Vagina (tissue), 2 donors: ENCODE measurements around the gene RIPOR3.

Source experiments
- POLR2A ChIP-seq, 2 donors: fragments of 450-650 bp; IDR thresholded peaks; one replicate each; pipeline ENCODE4 v1.6.1; 2017; ENCODE audit warnings: antibody characterized with exemption in 2 of 2, mild to moderate bottlenecking in 2 of 2, moderate library complexity in 2 of 2
- POLR2AphosphoS5 ChIP-seq, 2 donors: sonication (generic); formaldehyde crosslinking; IDR thresholded peaks; one replicate each; pipeline ENCODE4 v1.9.0; 2017; ENCODE audit warnings: antibody characterized with exemption in 2 of 2, mild to moderate bottlenecking in 2 of 2, low read depth in 1 of 2; ENCODE audit not compliant: insufficient read depth in 1 of 2
- TF ChIP-seq, protein P1 (sequence below), 3 experiments: fragments of 450-650 bp in 2 of 3; fragments of 200-600 bp in 1 of 3; sonication (generic) in 1 of 3; IDR thresholded peaks; one replicate each; pipeline ENCODE4 v1.5.1; 2017 to 2019; ENCODE audit warnings: antibody characterized with exemption in 3 of 3, mild to moderate bottlenecking in 2 of 3, moderate library complexity in 2 of 3

DNA sequence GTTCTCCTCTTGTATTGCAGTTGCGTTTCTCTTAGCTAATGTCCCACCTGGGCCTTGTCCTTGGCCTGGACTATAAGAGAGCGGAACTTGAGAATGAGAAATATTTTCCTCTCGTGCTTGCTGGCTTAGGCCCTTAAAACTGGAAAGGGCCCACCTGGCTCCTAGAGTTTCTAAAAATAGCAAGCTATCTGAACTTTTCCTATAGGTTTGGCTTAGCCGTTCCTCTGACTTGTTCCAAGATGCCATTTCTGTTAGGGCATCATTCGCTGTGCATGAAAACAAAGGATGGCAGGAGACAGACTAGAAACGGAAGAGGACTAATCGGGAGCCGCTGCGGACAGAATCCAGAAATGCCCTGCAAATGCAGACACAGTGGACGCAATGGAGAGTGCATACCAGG, 4.5 kb downstream of the RIPOR3 start:
- TF ChIP-seq, protein P1, sequence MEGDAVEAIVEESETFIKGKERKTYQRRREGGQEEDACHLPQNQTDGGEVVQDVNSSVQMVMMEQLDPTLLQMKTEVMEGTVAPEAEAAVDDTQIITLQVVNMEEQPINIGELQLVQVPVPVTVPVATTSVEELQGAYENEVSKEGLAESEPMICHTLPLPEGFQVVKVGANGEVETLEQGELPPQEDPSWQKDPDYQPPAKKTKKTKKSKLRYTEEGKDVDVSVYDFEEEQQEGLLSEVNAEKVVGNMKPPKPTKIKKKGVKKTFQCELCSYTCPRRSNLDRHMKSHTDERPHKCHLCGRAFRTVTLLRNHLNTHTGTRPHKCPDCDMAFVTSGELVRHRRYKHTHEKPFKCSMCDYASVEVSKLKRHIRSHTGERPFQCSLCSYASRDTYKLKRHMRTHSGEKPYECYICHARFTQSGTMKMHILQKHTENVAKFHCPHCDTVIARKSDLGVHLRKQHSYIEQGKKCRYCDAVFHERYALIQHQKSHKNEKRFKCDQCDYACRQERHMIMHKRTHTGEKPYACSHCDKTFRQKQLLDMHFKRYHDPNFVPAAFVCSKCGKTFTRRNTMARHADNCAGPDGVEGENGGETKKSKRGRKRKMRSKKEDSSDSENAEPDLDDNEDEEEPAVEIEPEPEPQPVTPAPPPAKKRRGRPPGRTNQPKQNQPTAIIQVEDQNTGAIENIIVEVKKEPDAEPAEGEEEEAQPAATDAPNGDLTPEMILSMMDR (IDR thresholded peaks at IDR 0.05): no peak
- TF ChIP-seq POLR2A (IDR thresholded peaks at IDR 0.05) (no peak), POLR2AphosphoS5 (IDR thresholded peaks at IDR 0.05; ENCODE audit: insufficient read depth in 1 of 2, low read depth in 1 of 2) (no peak)
